Kidney (tissue), 14 donors: ENCODE results near the gene CDK6. TPM values are rescaled to one million over a fixed set of nuclear protein-coding genes. Genes with fewer than 3 reads are reported as not detected.
"Not testable (repeated sequence)": the region's sequence is repeated elsewhere in the genome, so short reads cannot be mapped to it uniquely, and the experiment has no call there.

Source experiments
- DNase-seq, 5 donors: peaks; one replicate each; pipeline ENCODE4 v3.0.0-alpha.2; 2013 to 2020
- FAIRE-seq: peaks from 2 replicates; lab custom pipeline; 2012; peaks lifted over from hg19 to GRCh38; lab: Jason Lieb, UNC
- H3K27ac ChIP-seq, 2 donors: one replicate each; pipeline ENCODE4 v1.7.0; 2013; ENCODE audit warnings: low read depth in 2 of 2, low read length in 2 of 2, inconsistent platforms in 1 of 2
- H3K27me3 ChIP-seq: one replicate; pipeline ENCODE4 v1.7.1; 2013; ENCODE audit warnings: low read length, inconsistent platforms; ENCODE audit not compliant: control insufficient read depth, insufficient read depth
- H3K36me3 ChIP-seq, 3 donors: one replicate each; pipeline versions ENCODE4 v1.7.0 to v1.7.1; 2013; ENCODE audit warnings: low read length in 3 of 3, control low read depth in 1 of 3, inconsistent platforms in 1 of 3; ENCODE audit not compliant: insufficient read depth in 3 of 3, control insufficient read depth in 2 of 3
- H3K4me1 ChIP-seq, 3 donors: one replicate each; pipeline versions ENCODE4 v1.7.0 to v1.7.1; 2013; ENCODE audit warnings: low read length in 3 of 3, inconsistent platforms in 1 of 3, low read depth in 1 of 3; ENCODE audit not compliant: control insufficient read depth in 2 of 3, insufficient read depth in 2 of 3
- H3K4me3 ChIP-seq, 3 donors: one replicate each; pipeline versions ENCODE4 v1.7.0 to v1.8.1; 2013; ENCODE audit warnings: low read length in 3 of 3, control low read depth in 1 of 3, inconsistent platforms in 1 of 3
- H3K9ac ChIP-seq, 3 donors: one replicate each; pipeline versions ENCODE4 v1.7.0 to v1.7.1; 2013; ENCODE audit warnings: low read length in 3 of 3, control low read depth in 1 of 3, inconsistent platforms in 1 of 3
- H3K9me3 ChIP-seq, 3 donors: one replicate each; pipeline versions ENCODE4 v1.7.0 to v1.7.1; 2013; ENCODE audit warnings: low read length in 3 of 3, control low read depth in 1 of 3, inconsistent platforms in 1 of 3; ENCODE audit not compliant: control insufficient read depth in 2 of 3, insufficient read depth in 1 of 3
- CTCF ChIP-seq: IDR thresholded peaks from 3 replicates; pipeline ENCODE4 v1.5.1; 2012; ENCODE audit warnings: mild to moderate bottlenecking, moderate library complexity, borderline replicate concordance; ENCODE audit not compliant: insufficient read depth; ENCODE audit errors: extremely low read depth
- intact Hi-C: fragments of 100-400 bp; cut with DNase I; formaldehyde crosslinking; loops from one replicate; pipeline ENCODE4 v1.11.1; 2022
- polyA plus RNA-seq: library from polyadenylated mRNA; stranded (reverse); fragments of 350-450 nt; fragmentation: Illumina TruSeq; extraction: RNeasy Lipid Tissue Mini Kit (QIAGEN cat#74804); gene quantifications from one replicate; pipeline ENCODE4 v1.2.3, GENCODE V29; 2014; ENCODE audit warnings: low read depth, low replicate concordance; ENCODE audit not compliant: insufficient read depth
- total RNA-seq: library from RNA; stranded (reverse); fragmentation: NEBNext Ultra II Directional; extraction: Animal tissue kit (Norgen Biotek cat#: 25700); gene quantifications from one replicate; pipeline ENCODE4 v1.2.1, GENCODE V29; 2021
- donor health status: control.
- donor health status: control.
- donor health status: control.
- donor health status: control.
- donor health status: control.
- donor health status: DM: yes; HTN: yes; CAD: no.
- donor health status: Normal renal cell carcinoma (clear cell type).

Gene CDK6
- total and polyA plus RNA-seq, 2 donors from 2014 or later, result 3.6 to 20.8 TPM

- no peak overlapping the region for H3K4me3 ChIP-seq
- no peaks in the 10 kb centered on the region for H3K36me3 ChIP-seq
- H3K27me3 ChIP-seq, result no peaks in the 10 kb centered on the region
- peaks cover 2 to 4% (median 3%) of the 10 kb centered on the region in 3 donors for H3K4me1 ChIP-seq
- no peak for DNase-seq
- H3K9me3 ChIP-seq, result no peaks in the 10 kb centered on the region
- FAIRE-seq, result no peak
- intact Hi-C loops, result no loop called here
- no peak overlapping the region for H3K9ac ChIP-seq
- H3K27ac ChIP-seq, result no peak overlapping the region
- no peak for TF ChIP-seq CTCF
Measured at GRCh38 chr7:92748495-92748894, 87.9 kb downstream of the CDK6 start.

DNA sequence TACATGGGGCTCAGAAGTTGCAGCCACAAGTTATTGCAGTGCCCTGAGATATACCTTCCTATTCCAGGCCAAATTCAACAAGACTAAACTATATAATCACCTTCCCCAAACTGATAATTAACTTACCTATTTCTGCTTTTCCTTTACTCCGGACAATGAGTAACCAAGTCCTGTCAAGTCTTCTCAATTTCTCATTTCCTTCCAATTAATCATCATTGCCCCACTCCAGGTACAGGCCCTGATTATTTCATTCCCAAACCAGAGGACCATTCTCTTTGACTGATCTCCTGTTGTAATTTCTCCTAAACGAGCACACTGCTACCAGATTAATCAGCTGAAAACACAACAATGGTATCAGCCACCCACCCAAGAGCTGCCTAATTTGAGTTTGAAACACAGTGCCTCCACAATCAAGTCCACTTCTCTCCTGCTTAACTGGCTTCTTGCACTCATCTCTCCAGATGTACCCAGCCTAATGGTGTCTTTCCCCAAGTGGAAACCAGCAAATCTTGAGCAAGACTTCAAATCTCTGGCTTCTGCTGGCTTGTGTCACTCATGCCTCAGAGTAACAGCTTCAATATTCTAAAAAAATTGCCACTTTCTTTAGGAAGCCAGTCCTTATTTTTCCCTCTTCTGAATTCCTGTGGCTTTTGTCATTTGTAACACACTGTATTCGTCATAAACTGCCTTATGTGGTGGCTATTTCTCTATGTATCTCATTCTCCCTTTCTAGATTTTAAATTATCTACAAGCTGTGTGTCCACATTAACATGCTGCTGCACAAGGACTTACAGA is 89.1 kb downstream of the CDK6 start:
- Histone ChIP-seq H3K36me3 (no peaks in the 10 kb centered on the region), H3K9ac (no peak overlapping the region), H3K4me1 (peaks cover 2 to 4% (median 3%) of the 10 kb centered on the region in 3 donors), H3K27ac (no peak overlapping the region), H3K9me3 (no peaks in the 10 kb centered on the region), H3K4me3 (no peak overlapping the region), H3K27me3 (no peaks in the 10 kb centered on the region)
- intact Hi-C loops, result no loop called here
- FAIRE-seq (no peak), DNase-seq (no peak)
- no peak for TF ChIP-seq CTCF

DNA sequence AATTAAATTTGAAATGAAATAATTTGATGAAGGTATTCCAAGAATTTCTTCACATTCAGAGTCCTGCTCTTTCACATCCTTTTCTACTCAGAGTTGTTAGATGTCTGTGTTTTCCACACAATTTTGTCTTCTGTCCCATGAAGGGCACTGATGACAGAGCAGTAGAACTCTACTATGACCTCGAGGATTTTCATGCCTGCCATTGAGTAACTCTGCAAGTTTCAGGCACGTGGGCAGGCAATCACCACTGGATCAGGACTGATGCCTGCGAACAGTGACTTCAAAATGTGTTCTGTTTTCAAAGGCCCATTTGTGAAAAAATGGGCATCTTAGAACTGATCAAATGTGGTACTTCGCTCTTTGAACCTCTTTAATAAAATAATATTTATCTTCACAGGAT is 91.1 kb downstream of the CDK6 start:
- DNase-seq (no peak), FAIRE-seq (no peak)
- Histone ChIP-seq H3K4me1 (peaks cover 0 to 3% (median 2%) of the 10 kb centered on the region in 3 donors), H3K4me3 (no peak overlapping the region), H3K36me3 (no peaks in the 10 kb centered on the region), H3K27me3 (no peaks in the 10 kb centered on the region), H3K9ac (no peak overlapping the region), H3K9me3 (no peaks in the 10 kb centered on the region), H3K27ac (no peak overlapping the region)
- intact Hi-C loops, result no loop called here
- no peak for TF ChIP-seq CTCF

DNA sequence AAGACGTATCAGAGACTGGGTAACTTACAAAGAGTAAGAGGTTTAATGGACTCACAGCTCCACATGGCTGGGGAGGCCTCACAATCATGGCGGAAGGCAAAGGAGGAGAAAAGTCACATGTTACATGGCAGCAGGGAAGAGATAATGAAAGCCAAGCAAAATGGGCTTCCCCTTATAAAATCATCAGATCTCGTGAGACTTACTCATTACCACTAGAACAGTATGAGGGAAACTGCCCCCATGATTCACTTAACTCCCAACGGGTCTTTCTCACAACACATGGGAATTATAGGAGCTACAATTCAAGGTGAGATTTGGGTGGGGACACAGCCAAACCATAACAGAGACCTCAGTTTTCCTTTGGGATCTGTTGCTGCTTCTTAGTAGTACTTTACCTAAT is 92.2 kb downstream of the CDK6 start:
- FAIRE-seq, H3K27ac ChIP-seq, intact Hi-C loops: not testable (repeated sequence)

More for the DNA sequence above, 92.2 kb downstream of the CDK6 start:
- not testable (repeated sequence) for H3K9ac ChIP-seq, H3K36me3 ChIP-seq, H3K4me3 ChIP-seq, H3K27me3 ChIP-seq, H3K9me3 ChIP-seq, DNase-seq, H3K4me1 ChIP-seq
